ENCODE data around the gene USP6NL. TPM values are rescaled to one million over a fixed set of nuclear protein-coding genes. Genes with fewer than 3 reads are reported as not detected.
A peak's percentile ranks its signal among the peaks of the same experiment; 100 is the strongest.

USP6NL gene
- total and polyA plus RNA-seq, 3 donors from 2014 or later: 50.4 to 64.9 (median 56.1) TPM

DNA sequence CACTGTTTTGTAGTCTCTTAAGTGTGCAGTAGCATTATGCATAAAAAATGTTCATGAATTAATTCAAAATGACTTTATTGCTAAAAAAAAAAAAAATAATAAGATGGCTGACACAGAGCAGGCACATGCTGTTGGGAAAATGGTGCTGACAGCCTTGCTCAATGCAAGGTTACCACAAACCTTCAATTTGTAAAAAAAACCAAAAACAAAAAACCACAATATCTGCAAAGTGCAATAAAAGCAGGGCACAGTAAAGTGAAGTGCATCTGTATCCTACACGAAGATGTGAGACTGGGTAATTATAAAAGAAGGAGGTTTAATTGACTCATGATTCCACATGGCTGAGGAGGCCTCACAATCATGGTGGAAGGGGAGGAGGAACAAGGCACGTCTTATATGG lies 185.8 kb downstream of the USP6NL start:
- no peak overlapping the region for H3K4me3 ChIP-seq
- intact Hi-C loops (cut with DNase I; ENCODE audit: low total_unique reads): no loop called here
- no peak for TF ChIP-seq POLR2A (IDR thresholded peaks at IDR 0.05)
- TF ChIP-seq, protein P1, sequence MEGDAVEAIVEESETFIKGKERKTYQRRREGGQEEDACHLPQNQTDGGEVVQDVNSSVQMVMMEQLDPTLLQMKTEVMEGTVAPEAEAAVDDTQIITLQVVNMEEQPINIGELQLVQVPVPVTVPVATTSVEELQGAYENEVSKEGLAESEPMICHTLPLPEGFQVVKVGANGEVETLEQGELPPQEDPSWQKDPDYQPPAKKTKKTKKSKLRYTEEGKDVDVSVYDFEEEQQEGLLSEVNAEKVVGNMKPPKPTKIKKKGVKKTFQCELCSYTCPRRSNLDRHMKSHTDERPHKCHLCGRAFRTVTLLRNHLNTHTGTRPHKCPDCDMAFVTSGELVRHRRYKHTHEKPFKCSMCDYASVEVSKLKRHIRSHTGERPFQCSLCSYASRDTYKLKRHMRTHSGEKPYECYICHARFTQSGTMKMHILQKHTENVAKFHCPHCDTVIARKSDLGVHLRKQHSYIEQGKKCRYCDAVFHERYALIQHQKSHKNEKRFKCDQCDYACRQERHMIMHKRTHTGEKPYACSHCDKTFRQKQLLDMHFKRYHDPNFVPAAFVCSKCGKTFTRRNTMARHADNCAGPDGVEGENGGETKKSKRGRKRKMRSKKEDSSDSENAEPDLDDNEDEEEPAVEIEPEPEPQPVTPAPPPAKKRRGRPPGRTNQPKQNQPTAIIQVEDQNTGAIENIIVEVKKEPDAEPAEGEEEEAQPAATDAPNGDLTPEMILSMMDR (IDR thresholded peaks at IDR 0.05): no peak
- H3K4me1 ChIP-seq: no peaks in the 10 kb centered on the region
- DNase-seq: no peak
- H3K27ac ChIP-seq: no peak overlapping the region
- H3K36me3 ChIP-seq (ENCODE audit: low read depth, missing control alignments): no peaks in the 10 kb centered on the region
- H3K9me3 ChIP-seq: no peaks in the 10 kb centered on the region
- no peaks in the 10 kb centered on the region for H3K27me3 ChIP-seq
- 85 to 92% methylated on average over 2 of the region's 2 CpGs for WGBS, 2 donors

DNA sequence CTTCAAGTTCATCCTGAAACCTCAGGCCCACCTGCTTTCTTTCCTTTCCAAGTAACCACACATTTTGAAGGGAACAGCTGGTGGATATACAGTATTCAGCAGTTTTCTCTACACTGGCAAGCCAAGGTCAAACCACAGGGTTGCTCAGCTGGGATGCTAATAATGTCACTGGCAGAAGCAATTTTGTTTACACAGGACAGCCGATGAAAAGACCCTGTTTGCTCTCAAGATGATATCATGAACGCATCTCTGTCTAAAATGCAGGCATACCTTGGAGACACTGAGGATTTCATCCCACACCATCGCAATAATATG lies 186.2 kb downstream of the USP6NL start:
- DNase-seq: no peak
- Histone ChIP-seq H3K27me3 (no peaks in the 10 kb centered on the region), H3K27ac (no peak overlapping the region), H3K4me3 (no peak overlapping the region), H3K4me1 (no peaks in the 10 kb centered on the region), H3K9me3 (no peaks in the 10 kb centered on the region), H3K36me3 (ENCODE audit: low read depth, missing control alignments) (no peaks in the 10 kb centered on the region)
- TF ChIP-seq, protein P1 (IDR thresholded peaks at IDR 0.05): no peak
- TF ChIP-seq POLR2A (IDR thresholded peaks at IDR 0.05): no peak
- intact Hi-C loops (cut with DNase I; ENCODE audit: low total_unique reads): no loop called here
- WGBS, 2 donors: 72 to 81% methylated on average over 3 of the region's 3 CpGs

GRCh38 chr10:11424456-11425295 lies 186.8 kb downstream of the USP6NL start:
- Histone ChIP-seq H3K27ac (no peak overlapping the region), H3K27me3 (no peaks in the 10 kb centered on the region), H3K4me1 (no peaks in the 10 kb centered on the region), H3K9me3 (no peaks in the 10 kb centered on the region), H3K36me3 (ENCODE audit: low read depth, missing control alignments) (no peaks in the 10 kb centered on the region), H3K4me3 (no peak overlapping the region)
- TF ChIP-seq POLR2A (IDR thresholded peaks at IDR 0.05): no peak
- TF ChIP-seq, protein P1 (IDR thresholded peaks at IDR 0.05): peak; percentile 36 to 74 (median 69)
- DNase-seq: peak; percentile 77
- intact Hi-C loops (cut with DNase I; ENCODE audit: low total_unique reads): no loop called here
- 57 to 65% methylated on average over 11 of the region's 11 CpGs for WGBS, 2 donors

DNA sequence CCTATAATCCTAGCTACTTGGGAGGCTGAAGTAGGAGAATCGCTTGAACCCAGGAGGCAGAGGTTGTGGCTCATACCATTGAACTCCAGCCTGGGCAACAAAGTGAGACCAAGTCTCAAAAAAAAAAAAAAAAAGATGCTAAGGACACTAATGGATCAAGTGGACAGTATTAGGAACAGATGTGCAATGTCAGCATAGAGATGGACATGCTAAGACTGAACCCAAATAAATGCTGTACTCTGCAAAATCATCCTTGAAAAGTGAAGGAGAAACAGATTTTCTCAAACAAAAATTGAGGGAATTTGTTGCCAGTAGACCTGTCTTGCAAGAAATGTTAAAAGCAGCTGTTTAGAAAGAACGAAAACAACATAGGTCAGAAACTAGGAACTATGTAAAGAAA lies 194.5 kb downstream of the USP6NL start:
- Histone ChIP-seq H3K4me1 (peaks cover 14% of the 10 kb centered on the region), H3K36me3 (ENCODE audit: low read depth, missing control alignments) (no peaks in the 10 kb centered on the region), H3K27me3 (no peaks in the 10 kb centered on the region), H3K27ac (no peak overlapping the region), H3K4me3 (no peak overlapping the region), H3K9me3 (no peaks in the 10 kb centered on the region)
- no peak for DNase-seq
- no peak for TF ChIP-seq POLR2A (IDR thresholded peaks at IDR 0.05)
- TF ChIP-seq, protein P1 (IDR thresholded peaks at IDR 0.05): no peak
- intact Hi-C loops (cut with DNase I; ENCODE audit: low total_unique reads): no loop called here
- WGBS, 2 donors: 93 to 96% methylated on average over 2 of the region's 2 CpGs

DNA sequence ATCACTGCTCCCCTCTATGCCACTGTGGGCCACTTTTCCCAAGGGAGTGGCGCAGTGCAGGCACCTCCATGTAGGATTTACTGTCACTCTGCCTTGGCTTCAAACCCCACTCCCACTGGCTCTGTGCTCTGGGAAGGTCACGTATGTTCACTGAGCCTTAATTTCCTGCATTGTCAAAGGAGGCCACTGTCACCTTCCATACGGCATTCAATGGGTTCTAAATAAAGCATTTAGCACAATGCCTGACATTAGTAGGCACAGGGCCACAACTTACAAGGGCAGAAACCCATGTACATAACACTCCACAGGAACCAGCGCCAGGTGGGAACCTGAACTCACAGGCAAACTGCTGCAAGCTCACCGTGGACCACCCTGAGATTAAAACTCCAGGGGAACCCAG lies 196.4 kb downstream of the USP6NL start:
- TF ChIP-seq, protein P1 (IDR thresholded peaks at IDR 0.05): no peak
- no peak for TF ChIP-seq POLR2A (IDR thresholded peaks at IDR 0.05)
- intact Hi-C loops (cut with DNase I; ENCODE audit: low total_unique reads): no loop called here
- peaks cover 14% of the 10 kb centered on the region for H3K4me1 ChIP-seq
- no peak overlapping the region for H3K4me3 ChIP-seq
- H3K36me3 ChIP-seq (ENCODE audit: low read depth, missing control alignments): no peaks in the 10 kb centered on the region
- H3K27me3 ChIP-seq: no peaks in the 10 kb centered on the region
- H3K9me3 ChIP-seq: no peaks in the 10 kb centered on the region
- no peak for DNase-seq
- H3K27ac ChIP-seq: peak overlapping the region; percentile 82 to 84
- WGBS, 2 donors: 76 to 82% methylated on average over 5 of the region's 5 CpGs

All from testis (tissue), 3 donors.